Hematopoietic multipotent progenitor cell treated with erythropoietin and hydrocortisone succinate and interleukin-3 and kit ligand, for 6 days (in vitro differentiated cells): ENCODE results near the gene TRPT1.

Experiments
- DNase-seq: peaks from one replicate; pipeline ENCODE4 v3.0.0-alpha.2; 2015

Gene TRPT1

GRCh38 chr11:64225608-64226506 is at the start of gene TRPT1, which contains the start of gene NUDT22:
Gene TRPT1 (minus strand): TSS chr11:64226186. CDS start chr11:64225860, 326 bp downstream.
Gene NUDT22 (plus strand): TSS chr11:64226274. CDS start chr11:64226653, 379 bp downstream.
- peak; percentile 94 for DNase-seq

GRCh38 chr11:64275031-64275800 is 49.2 kb upstream of the TRPT1 start:
- DNase-seq: no peak

- DNase-seq: peak; percentile 99
Observed at GRCh38 chr11:64269540-64270220, 43.7 kb upstream of the TRPT1 start.

GRCh38 chr11:64268893-64269539 is 43.0 kb upstream of the TRPT1 start:
- DNase-seq: peak; percentile 67

- DNase-seq: peak; percentile 71
Observed at GRCh38 chr11:64268025-64268892, 42.3 kb upstream of the TRPT1 start.

- no peak for DNase-seq
Observed at GRCh38 chr11:64267207-64267945, 41.4 kb upstream of the TRPT1 start.

GRCh38 chr11:64266339-64266738 is 40.4 kb upstream of the TRPT1 start:
- no peak for DNase-seq

GRCh38 chr11:64265176-64266160 is 39.5 kb upstream of the TRPT1 start:
- DNase-seq: no peak

- no peak for DNase-seq
Observed at GRCh38 chr11:64264371-64264852, 38.4 kb upstream of the TRPT1 start.

GRCh38 chr11:64263947-64264317 is 37.9 kb upstream of the TRPT1 start:
- DNase-seq: no peak

GRCh38 chr11:64263021-64263946 is 37.3 kb upstream of the TRPT1 start:
- no peak for DNase-seq

- no peak for DNase-seq
Observed at GRCh38 chr11:64262271-64263002, 36.5 kb upstream of the TRPT1 start.

GRCh38 chr11:64261556-64262080 is 35.6 kb upstream of the TRPT1 start:
- no peak for DNase-seq

- DNase-seq: no peak
Observed at GRCh38 chr11:64260147-64260708, 34.2 kb upstream of the TRPT1 start.

GRCh38 chr11:64259533-64260067 is 33.6 kb upstream of the TRPT1 start:
- no peak for DNase-seq

- no peak for DNase-seq
Observed at GRCh38 chr11:64258946-64259532, 33.1 kb upstream of the TRPT1 start.
